Thyroid gland (tissue), 4 donors: Measurements from ENCODE around the gene TBC1D20.

ENCODE experiments used
- POLR2A ChIP-seq, 2 donors: fragments of 450-650 bp; IDR thresholded peaks; one replicate each; pipeline ENCODE4 v1.6.1; 2017; ENCODE audit warnings: antibody characterized with exemption in 2 of 2, mild to moderate bottlenecking in 2 of 2, moderate library complexity in 1 of 2
- TF ChIP-seq, protein P1 (sequence below), 6 experiments: fragments of 200-600 bp in 3 of 6; fragments of 450-650 bp in 3 of 6; sonication (generic) in 3 of 6; IDR thresholded peaks; one replicate each; pipeline ENCODE4 v1.5.1; 2016 to 2019; ENCODE audit warnings: antibody characterized with exemption in 6 of 6, mild to moderate bottlenecking in 2 of 6, inconsistent platforms in 1 of 6, moderate library complexity in 1 of 6

- TF ChIP-seq POLR2A (IDR thresholded peaks at IDR 0.05), result no peak
- TF ChIP-seq, protein P1, sequence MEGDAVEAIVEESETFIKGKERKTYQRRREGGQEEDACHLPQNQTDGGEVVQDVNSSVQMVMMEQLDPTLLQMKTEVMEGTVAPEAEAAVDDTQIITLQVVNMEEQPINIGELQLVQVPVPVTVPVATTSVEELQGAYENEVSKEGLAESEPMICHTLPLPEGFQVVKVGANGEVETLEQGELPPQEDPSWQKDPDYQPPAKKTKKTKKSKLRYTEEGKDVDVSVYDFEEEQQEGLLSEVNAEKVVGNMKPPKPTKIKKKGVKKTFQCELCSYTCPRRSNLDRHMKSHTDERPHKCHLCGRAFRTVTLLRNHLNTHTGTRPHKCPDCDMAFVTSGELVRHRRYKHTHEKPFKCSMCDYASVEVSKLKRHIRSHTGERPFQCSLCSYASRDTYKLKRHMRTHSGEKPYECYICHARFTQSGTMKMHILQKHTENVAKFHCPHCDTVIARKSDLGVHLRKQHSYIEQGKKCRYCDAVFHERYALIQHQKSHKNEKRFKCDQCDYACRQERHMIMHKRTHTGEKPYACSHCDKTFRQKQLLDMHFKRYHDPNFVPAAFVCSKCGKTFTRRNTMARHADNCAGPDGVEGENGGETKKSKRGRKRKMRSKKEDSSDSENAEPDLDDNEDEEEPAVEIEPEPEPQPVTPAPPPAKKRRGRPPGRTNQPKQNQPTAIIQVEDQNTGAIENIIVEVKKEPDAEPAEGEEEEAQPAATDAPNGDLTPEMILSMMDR (IDR thresholded peaks at IDR 0.05), result no peak
Measured at GRCh38 chr20:401682-402495, 60.4 kb downstream of the TBC1D20 start.
